Measurements from ENCODE around the gene ANKRD39. TPM values are rescaled to one million over a fixed set of nuclear protein-coding genes. Genes with fewer than 3 reads are reported as not detected.
"Not testable (repeated sequence)": the region's sequence is repeated elsewhere in the genome, so short reads cannot be mapped to it uniquely, and the experiment has no call there.

Gene ANKRD39
- total and polyA plus RNA-seq, 12 donors, result 9.2 to 49.5 (median 22.5) TPM

DNA sequence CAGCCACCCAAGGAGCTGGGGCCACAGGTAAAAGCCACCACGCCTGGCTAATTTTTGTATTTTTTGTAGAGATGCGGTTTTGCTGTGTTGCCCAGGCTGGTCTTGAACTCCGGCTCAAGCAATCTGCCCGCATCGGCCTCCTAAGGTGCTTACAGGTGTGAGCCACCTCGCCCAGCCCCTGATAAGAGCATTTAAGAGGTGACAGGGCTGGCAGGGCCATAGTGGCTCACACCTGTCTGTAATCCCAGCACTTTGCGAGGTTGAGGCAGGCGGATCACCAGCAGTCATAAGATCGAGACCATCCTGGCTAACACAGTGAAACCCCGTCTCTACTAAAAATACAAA, 50.7 kb downstream of the ANKRD39 start:
- Histone ChIP-seq H3K36me3 (replicated peaks in 1 of 2) (no peaks in the 10 kb centered on the region), H3K27ac (no peak overlapping the region), H3K4me1 (replicated peaks in 1 of 2) (no peaks in the 10 kb centered on the region), H3K27me3 (no peaks in the 10 kb centered on the region), H3K4me3 (no peak overlapping the region), H3K9me3 (replicated peaks in 1 of 3) (no peaks in the 10 kb centered on the region)
- DNase-seq, result no peak
- TF ChIP-seq, protein P1, sequence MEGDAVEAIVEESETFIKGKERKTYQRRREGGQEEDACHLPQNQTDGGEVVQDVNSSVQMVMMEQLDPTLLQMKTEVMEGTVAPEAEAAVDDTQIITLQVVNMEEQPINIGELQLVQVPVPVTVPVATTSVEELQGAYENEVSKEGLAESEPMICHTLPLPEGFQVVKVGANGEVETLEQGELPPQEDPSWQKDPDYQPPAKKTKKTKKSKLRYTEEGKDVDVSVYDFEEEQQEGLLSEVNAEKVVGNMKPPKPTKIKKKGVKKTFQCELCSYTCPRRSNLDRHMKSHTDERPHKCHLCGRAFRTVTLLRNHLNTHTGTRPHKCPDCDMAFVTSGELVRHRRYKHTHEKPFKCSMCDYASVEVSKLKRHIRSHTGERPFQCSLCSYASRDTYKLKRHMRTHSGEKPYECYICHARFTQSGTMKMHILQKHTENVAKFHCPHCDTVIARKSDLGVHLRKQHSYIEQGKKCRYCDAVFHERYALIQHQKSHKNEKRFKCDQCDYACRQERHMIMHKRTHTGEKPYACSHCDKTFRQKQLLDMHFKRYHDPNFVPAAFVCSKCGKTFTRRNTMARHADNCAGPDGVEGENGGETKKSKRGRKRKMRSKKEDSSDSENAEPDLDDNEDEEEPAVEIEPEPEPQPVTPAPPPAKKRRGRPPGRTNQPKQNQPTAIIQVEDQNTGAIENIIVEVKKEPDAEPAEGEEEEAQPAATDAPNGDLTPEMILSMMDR (IDR thresholded peaks at IDR 0.05), result no peak
- no peak for TF ChIP-seq POLR2A (IDR thresholded peaks at IDR 0.05)
- intact Hi-C loops (cut with DNase I), result no loop called here
- WGBS, 4 donors, result 92 to 96% (median 94%) methylated on average over 8 to 10 of the region's 10 CpGs

DNA sequence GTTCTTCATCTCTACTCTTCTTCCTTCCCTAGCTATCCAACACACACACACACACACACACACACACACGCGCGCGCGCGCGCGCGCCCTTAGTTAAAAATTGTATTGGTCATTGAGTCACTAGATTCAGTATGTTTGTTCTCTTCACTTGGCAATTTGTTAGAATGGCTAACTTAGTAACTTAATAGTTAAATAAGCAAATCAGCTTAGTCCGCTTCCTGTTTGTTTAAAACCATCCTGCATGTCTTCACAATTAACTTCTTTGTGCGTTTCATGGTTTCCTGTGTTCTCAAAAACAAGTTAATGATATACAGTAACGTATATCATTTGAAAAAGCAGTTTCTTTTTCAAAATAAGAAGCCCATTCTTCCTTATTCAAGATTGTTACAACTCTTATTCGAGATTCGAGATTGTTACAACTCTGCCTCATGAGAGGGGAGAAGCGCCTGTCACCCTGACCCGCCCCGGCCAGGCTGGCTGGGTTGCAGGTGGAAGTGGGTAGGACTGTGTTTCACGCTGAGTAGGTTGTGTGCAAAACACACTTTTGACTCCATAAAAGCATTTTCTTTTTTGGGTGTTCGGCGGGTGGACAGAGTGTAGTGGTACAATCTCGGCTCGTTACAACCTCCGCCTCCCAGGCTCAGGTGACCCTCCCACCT, 51.2 kb downstream of the ANKRD39 start:
- WGBS, 4 donors, result 87 to 89% (median 88%) methylated on average over 18 to 23 of the region's 23 CpGs
- Histone ChIP-seq H3K36me3 (replicated peaks in 1 of 2) (no peaks in the 10 kb centered on the region), H3K9me3 (replicated peaks in 1 of 3) (no peaks in the 10 kb centered on the region), H3K27ac (no peak overlapping the region), H3K4me1 (replicated peaks in 1 of 2) (no peaks in the 10 kb centered on the region), H3K4me3 (no peak overlapping the region), H3K27me3 (no peaks in the 10 kb centered on the region)
- DNase-seq, result no peak
- TF ChIP-seq, protein P1 (IDR thresholded peaks at IDR 0.05), result no peak
- TF ChIP-seq POLR2A (IDR thresholded peaks at IDR 0.05), result no peak
- intact Hi-C loops (cut with DNase I), result no loop called here

DNA sequence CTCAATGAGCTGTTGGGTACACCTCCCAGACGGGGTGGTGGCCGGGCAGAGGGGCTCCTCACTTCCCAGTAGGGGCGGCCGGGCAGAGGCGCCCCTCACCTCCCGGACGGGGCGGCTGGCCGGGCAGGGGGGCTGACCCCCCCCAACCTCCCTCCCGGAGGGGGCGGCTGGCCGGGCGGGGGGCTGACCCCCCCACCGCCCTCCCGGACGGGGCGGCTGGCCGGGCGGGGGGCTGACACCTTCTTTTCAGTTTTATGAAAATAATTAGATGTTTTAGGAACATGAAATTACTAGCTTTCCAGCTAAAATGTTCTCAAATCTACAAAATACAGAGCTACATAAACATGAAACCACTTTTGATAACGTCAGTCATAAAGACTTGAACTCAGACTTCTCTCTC, 51.9 kb downstream of the ANKRD39 start:
- WGBS, 4 donors, result 90 to 96% (median 92%) methylated on average over 7 to 15 of the region's 20 CpGs
- DNase-seq; H3K9me3 ChIP-seq (replicated peaks in 1 of 3); intact Hi-C loops (cut with DNase I); H3K27me3 ChIP-seq; H3K36me3 ChIP-seq (replicated peaks in 1 of 2); H3K4me1 ChIP-seq (replicated peaks in 1 of 2); H3K27ac ChIP-seq; H3K4me3 ChIP-seq: not testable (repeated sequence)

DNA sequence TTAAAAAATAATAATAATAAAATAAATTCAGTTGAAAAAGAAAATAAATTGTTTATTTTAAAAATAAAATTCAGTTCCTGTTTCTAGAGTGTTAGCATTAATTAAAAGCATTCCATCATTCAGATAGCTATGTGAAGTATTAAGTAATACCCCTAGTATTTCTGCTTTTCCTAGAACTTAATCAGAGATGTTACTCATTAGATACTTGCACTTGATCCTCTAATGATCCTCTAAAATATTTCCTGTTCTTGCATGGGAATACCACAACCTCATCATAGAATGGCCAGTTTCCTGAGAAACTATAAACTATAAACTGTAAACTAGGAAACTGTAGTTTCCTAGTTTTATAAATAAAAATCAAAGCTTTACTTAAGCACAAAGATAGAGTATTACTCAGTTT, 52.8 kb downstream of the ANKRD39 start:
- intact Hi-C loops (cut with DNase I), result no loop called here

DNA sequence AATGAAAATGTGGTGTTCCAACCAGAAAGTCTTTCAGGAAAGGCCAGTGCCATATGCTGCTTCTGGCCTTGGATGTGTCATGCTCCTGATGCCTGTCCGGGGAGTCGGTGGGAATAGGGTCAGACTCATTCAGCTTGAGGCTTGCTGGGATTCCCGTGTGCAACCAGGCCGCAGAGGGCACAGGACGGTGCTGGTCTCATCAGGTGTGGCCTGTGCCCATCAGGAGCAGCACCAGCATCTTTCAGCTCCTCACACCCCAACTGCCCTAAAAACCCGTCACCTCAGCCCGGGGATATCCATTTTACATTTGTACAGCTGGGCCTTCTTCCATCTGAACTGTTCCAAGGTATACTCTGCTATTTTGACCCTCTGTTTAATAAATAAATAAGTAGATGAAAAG, 55.1 kb downstream of the ANKRD39 start:
- intact Hi-C loops (cut with DNase I), result no loop called here
- DNase-seq, result no peak
- 80 to 90% (median 84%) methylated on average over 6 to 7 of the region's 7 CpGs for WGBS, 4 donors
- TF ChIP-seq, protein P1 (IDR thresholded peaks at IDR 0.05), result no peak
- TF ChIP-seq POLR2A (IDR thresholded peaks at IDR 0.05), result no peak
- Histone ChIP-seq H3K4me1 (replicated peaks in 1 of 2) (peaks cover 0 to 8% of the 10 kb centered on the region in 2 donors), H3K9me3 (replicated peaks in 1 of 3) (no peaks in the 10 kb centered on the region), H3K27me3 (no peaks in the 10 kb centered on the region), H3K36me3 (replicated peaks in 1 of 2) (peaks cover 0 to 11% of the 10 kb centered on the region in 2 donors), H3K27ac (no peak overlapping the region), H3K4me3 (no peak overlapping the region)

More for the DNA sequence above, 52.8 kb downstream of the ANKRD39 start:
- no peak for DNase-seq
- Histone ChIP-seq H3K4me3 (no peak overlapping the region), H3K4me1 (replicated peaks in 1 of 2) (peaks cover 0 to 8% of the 10 kb centered on the region in 2 donors), H3K27ac (no peak overlapping the region), H3K36me3 (replicated peaks in 1 of 2) (no peaks in the 10 kb centered on the region), H3K9me3 (replicated peaks in 1 of 3) (no peaks in the 10 kb centered on the region), H3K27me3 (no peaks in the 10 kb centered on the region)
- no peak for TF ChIP-seq POLR2A (IDR thresholded peaks at IDR 0.05)
- TF ChIP-seq, protein P1 (IDR thresholded peaks at IDR 0.05), result no peak

Measured in adrenal gland (tissue), 12 donors.